ENCODE results near the gene A1BG.
"Not testable (repeated sequence)": the region's sequence is repeated elsewhere in the genome, so short reads cannot be mapped to it uniquely, and the experiment has no call there.

The A1BG gene

GRCh38 chr19:58361900-58362271 lies 8.6 kb upstream of the A1BG start:
- no peak for DNase-seq (ENCODE audit: low read depth)

- no peak for DNase-seq (ENCODE audit: low read depth)
Observed at GRCh38 chr19:58357481-58358145, 4.3 kb upstream of the A1BG start.

- no peak for DNase-seq (ENCODE audit: low read depth)
Observed at GRCh38 chr19:58356766-58357480, 3.6 kb upstream of the A1BG start.

GRCh38 chr19:58355908-58356765 lies 2.8 kb upstream of the A1BG start:
- no peak for DNase-seq (ENCODE audit: low read depth)

GRCh38 chr19:58355215-58355796 lies 2.0 kb upstream of the A1BG start:
- DNase-seq (ENCODE audit: low read depth): no peak

- DNase-seq (ENCODE audit: low read depth): no peak
Observed at GRCh38 chr19:58354478-58355030, 1.3 kb upstream of the A1BG start.

- DNase-seq (ENCODE audit: low read depth): no peak
Observed at GRCh38 chr19:58353717-58354477, 605 bp upstream of the A1BG start.

- DNase-seq (ENCODE audit: low read depth): no peak
Observed at GRCh38 chr19:58351990-58352755, 1.1 kb downstream of the A1BG start.

- no peak for DNase-seq (ENCODE audit: low read depth)
Observed at GRCh38 chr19:58351558-58351878, 1.8 kb downstream of the A1BG start.

- DNase-seq (ENCODE audit: low read depth): no peak
Observed at GRCh38 chr19:58350871-58351557, 2.3 kb downstream of the A1BG start.

GRCh38 chr19:58350001-58350861 lies 3.1 kb downstream of the A1BG start:
- no peak for DNase-seq (ENCODE audit: low read depth)

GRCh38 chr19:58349590-58349989 lies 3.7 kb downstream of the A1BG start:
- no peak for DNase-seq (ENCODE audit: low read depth)

- DNase-seq (ENCODE audit: low read depth): not testable (repeated sequence)
Observed at GRCh38 chr19:58348080-58348479, 5.2 kb downstream of the A1BG start.

GRCh38 chr19:58346961-58347929 lies 6.0 kb downstream of the A1BG start:
- DNase-seq (ENCODE audit: low read depth): peak; percentile 43

GRCh38 chr19:58345558-58345957 lies 7.7 kb downstream of the A1BG start:
- no peak for DNase-seq (ENCODE audit: low read depth)

GRCh38 chr19:58338825-58339558 lies 14.3 kb downstream of the A1BG start:
- DNase-seq (ENCODE audit: low read depth): no peak

- DNase-seq (ENCODE audit: low read depth): no peak
Observed at GRCh38 chr19:58338336-58338735, 15.0 kb downstream of the A1BG start.

All from stimulated activated CD8-positive, alpha-beta memory T cell treated with anti-CD3 and anti-CD28 coated beads, Interleukin-15, amount 100 ng/mL, for 24 hours (primary cell).